CD4-positive, alpha-beta T cell (primary cell): ENCODE results near the gene GALNTL6. TPM values are rescaled to one million over a fixed set of nuclear protein-coding genes. Genes with fewer than 3 reads are reported as not detected.

ENCODE experiments used
- ATAC-seq: fragments of 200-7000 bp; cut with Tn5 transposase; one replicate; pipeline ENCODE4 v1.10.0; 2022; ENCODE audit warnings: mild to moderate bottlenecking; ENCODE audit not compliant: poor library complexity
- CTCF ChIA-PET: fragments of 350-600 bp; sonication (Branson Sonifier 250); formaldehyde crosslinking; loops from one replicate; lab custom pipeline; 2021; ENCODE audit warnings: antibody characterized with exemption, inconsistent platforms; lab: Charles Lee
- POLR2A ChIA-PET: fragments of 350-600 bp; sonication (Branson Sonifier 250); formaldehyde crosslinking; loops from one replicate; lab custom pipeline; 2021; ENCODE audit warnings: antibody characterized with exemption, inconsistent platforms; lab: Charles Lee
- DNase-seq, 14 experiments: peaks; one replicate each; pipeline ENCODE4 v3.0.0-alpha.2; 2013 to 2020; ENCODE audit warnings: mixed read lengths in 2 of 14
- H3K27ac ChIP-seq, 2 donors: one replicate each; pipeline versions ENCODE4 v1.5.1 to v1.7.0; 2013; ENCODE audit warnings: low read length in 2 of 2, low read depth in 1 of 2, mild to moderate bottlenecking in 1 of 2
- H3K27me3 ChIP-seq, 2 experiments: 1 replicate in 1 of 2; 2 replicates in 1 of 2; pipeline versions ENCODE4 v1.6.1 to v1.7.0; 2013; ENCODE audit warnings: low read length in 2 of 2, control low read depth in 1 of 2, mild to moderate bottlenecking in 1 of 2, moderate library complexity in 1 of 2; ENCODE audit not compliant: insufficient read depth in 2 of 2, control insufficient read depth in 1 of 2
- H3K36me3 ChIP-seq: one replicate; pipeline ENCODE4 v1.6.1; 2013; ENCODE audit warnings: low read length, control low read depth; ENCODE audit not compliant: insufficient read depth
- H3K4me1 ChIP-seq: one replicate; pipeline ENCODE4 v1.6.1; 2013; ENCODE audit warnings: low read length, control low read depth; ENCODE audit not compliant: insufficient read depth
- H3K4me3 ChIP-seq: one replicate; pipeline ENCODE4 v1.5.1; 2013; ENCODE audit warnings: mild to moderate bottlenecking, low read length, moderate library complexity
- H3K9me3 ChIP-seq, 2 experiments: 1 replicate in 1 of 2; 2 replicates in 1 of 2; pipeline versions ENCODE4 v1.6.1 to v1.7.0; 2013; ENCODE audit warnings: low read length in 2 of 2, mild to moderate bottlenecking in 2 of 2, control low read depth in 1 of 2, moderate library complexity in 1 of 2; ENCODE audit not compliant: control insufficient read depth in 1 of 2, insufficient read depth in 1 of 2
- H3K27ac Mint-ChIP-seq: one replicate; pipeline ENCODE4 v1.8.0; 2020; ENCODE audit warnings: mixed read lengths
- H3K27me3 Mint-ChIP-seq: one replicate; pipeline ENCODE4 v1.8.0; 2021; ENCODE audit warnings: mixed read lengths
- H3K36me3 Mint-ChIP-seq: one replicate; pipeline ENCODE4 v1.8.0; 2021; ENCODE audit warnings: low read depth, mixed read lengths
- H3K4me1 Mint-ChIP-seq: one replicate; pipeline ENCODE4 v1.8.0; 2021; ENCODE audit warnings: low read depth, mixed read lengths
- H3K4me3 Mint-ChIP-seq: one replicate; pipeline ENCODE4 v1.8.0; 2020; ENCODE audit warnings: mild to moderate bottlenecking, mixed read lengths
- H3K9me3 Mint-ChIP-seq: one replicate; pipeline ENCODE4 v1.8.0; 2020; ENCODE audit warnings: mixed read lengths
- CTCF ChIP-seq: fragments of 200-600 bp; IDR thresholded peaks from one replicate; pipeline ENCODE4 v1.8.0; 2022; ENCODE audit warnings: antibody characterized with exemption, mild to moderate bottlenecking
- intact Hi-C, 2 experiments: fragments of 100-400 bp; cut with DNase I in 1 of 2; cut with micrococcal nuclease in 1 of 2; formaldehyde crosslinking; loops; one replicate each; pipeline versions ENCODE4 v1.15.1 to v1.9.0; 2023 to 2025; cut with DNase I, micrococcal nuclease
- total RNA-seq, 174 experiments: library from RNA in 2 of 174; stranded (reverse) in 2 of 174; gene quantifications; one replicate each; pipeline ENCODE4 v1.2.3 and lab custom pipeline; 2021 to 2026

Gene GALNTL6
- total RNA-seq, 2 experiments from 2014 or later = not detected

GRCh38 chr4:172243551-172243950, 430.3 kb downstream of the GALNTL6 start:
- DNase-seq (no peak), ATAC-seq (no peak)
- Mint-ChIP-seq H3K36me3 (no peaks in the 10 kb centered on the region), H3K9me3 (peaks cover 8% of the 10 kb centered on the region), H3K4me1 (no peaks in the 10 kb centered on the region), H3K27ac (no peak overlapping the region), H3K27me3 (no peaks in the 10 kb centered on the region), H3K4me3 (no peak overlapping the region)
- peaks cover 0 to 3% of the 10 kb centered on the region in 2 experiments for H3K9me3 ChIP-seq
- no peak overlapping the region for H3K27ac ChIP-seq
- H3K27me3 ChIP-seq = no peaks in the 10 kb centered on the region
- no peak overlapping the region for H3K4me3 ChIP-seq
- ChIA-PET CTCF (no interaction called here), POLR2A (no interaction called here)
- H3K4me1 ChIP-seq = no peaks in the 10 kb centered on the region
- no peaks in the 10 kb centered on the region for H3K36me3 ChIP-seq
- no peak for TF ChIP-seq CTCF
- intact Hi-C loops = no loop called here

GRCh38 chr4:172245516-172245915, 432.3 kb downstream of the GALNTL6 start:
- no peak for ATAC-seq
- POLR2A ChIA-PET = no interaction called here
- Mint-ChIP-seq H3K4me1 (no peaks in the 10 kb centered on the region), H3K27me3 (no peaks in the 10 kb centered on the region), H3K36me3 (no peaks in the 10 kb centered on the region), H3K9me3 (peaks cover 10% of the 10 kb centered on the region), H3K27ac (no peak overlapping the region), H3K4me3 (no peak overlapping the region)
- intact Hi-C loops = no loop called here
- no peak for DNase-seq
- Histone ChIP-seq H3K27me3 (no peaks in the 10 kb centered on the region), H3K36me3 (no peaks in the 10 kb centered on the region), H3K4me1 (no peaks in the 10 kb centered on the region), H3K9me3 (peaks cover 3 to 8% of the 10 kb centered on the region in 2 experiments), H3K27ac (no peak overlapping the region), H3K4me3 (no peak overlapping the region)
- CTCF ChIA-PET = no interaction called here
- no peak for TF ChIP-seq CTCF

- ChIA-PET CTCF (no interaction called here), POLR2A (no interaction called here)
- no peak overlapping the region for H3K27ac ChIP-seq
- H3K27me3 ChIP-seq = no peaks in the 10 kb centered on the region
- no peaks in the 10 kb centered on the region for H3K27me3 Mint-ChIP-seq
- ATAC-seq (no peak), DNase-seq (no peak)
- no peaks in the 10 kb centered on the region for H3K4me1 Mint-ChIP-seq
- no peaks in the 10 kb centered on the region for H3K4me1 ChIP-seq
- H3K27ac Mint-ChIP-seq = no peak overlapping the region
- no peak overlapping the region for H3K4me3 ChIP-seq
- no peak overlapping the region for H3K4me3 Mint-ChIP-seq
- H3K36me3 Mint-ChIP-seq = no peaks in the 10 kb centered on the region
- H3K9me3 Mint-ChIP-seq = peaks cover 5% of the 10 kb centered on the region
- TF ChIP-seq CTCF = no peak
- intact Hi-C loops = no loop called here
- H3K9me3 ChIP-seq = peaks cover 0 to 8% of the 10 kb centered on the region in 2 experiments
- H3K36me3 ChIP-seq = no peaks in the 10 kb centered on the region
These were observed 440.2 kb downstream of the GALNTL6 start for GRCh38 chr4:172253409-172253808.
